ENCODE results near the gene PTPRN2.

- TF ChIP-seq SP1 (IDR thresholded peaks at IDR 0.05): no peak
- TF ChIP-seq SP1 (CRISPR knock-in tag; IDR thresholded peaks at IDR 0.05): no peak
- no peak for TF ChIP-seq HOXA5 (CRISPR knock-in tag; IDR thresholded peaks at IDR 0.05)
Measured at GRCh38 chr7:158395349-158395748, 192.3 kb downstream of the PTPRN2 start.
